HL-60 (cell line): ENCODE measurements around the gene MYG1.
A peak's percentile ranks its signal among the peaks of the same experiment; 100 is the strongest.

Source experiments
- DNase-seq, 2 experiments: peaks; one replicate each; pipeline ENCODE4 v3.0.0-alpha.2; 2010 to 2020; ENCODE audit warnings: low read depth in 1 of 2, low spot score in 1 of 2
- H3K27ac ChIP-seq: fragments of 250-450 bp; sonication (Bioruptor Pico); replicated peaks from 2 replicates; pipeline ENCODE4 v1.5.1; 2020; ENCODE audit warnings: mild to moderate bottlenecking, moderate library complexity
- H3K27me3 ChIP-seq: fragments of 250-450 bp; sonication (Bioruptor Pico); 2 replicates; pipeline ENCODE4 v1.5.1; 2021; ENCODE audit warnings: mild to moderate bottlenecking, moderate library complexity; ENCODE audit not compliant: insufficient read depth, poor library complexity, severe bottlenecking
- H3K4me3 ChIP-seq: replicated peaks from 2 replicates; pipeline ENCODE4 v1.5.1; 2011; ENCODE audit warnings: mild to moderate bottlenecking, control low read depth, low read length; ENCODE audit not compliant: insufficient read depth
- CTCF ChIP-seq: IDR thresholded peaks from one replicate; pipeline ENCODE4 v1.5.1; 2011; ENCODE audit warnings: low read length, control low read depth, inconsistent platforms; ENCODE audit not compliant: insufficient read depth
- GABPA ChIP-seq: IDR thresholded peaks from 2 replicates; pipeline ENCODE4 v1.6.1; 2012; ENCODE audit warnings: low read depth
- POLR2AphosphoS5 ChIP-seq: IDR thresholded peaks from 2 replicates; pipeline ENCODE4 v1.6.1; 2012; ENCODE audit warnings: low read depth
- REST ChIP-seq: IDR thresholded peaks from 2 replicates; pipeline ENCODE4 v1.6.1; 2012; ENCODE audit warnings: low read depth; ENCODE audit not compliant: insufficient replicate concordance
- SPI1 ChIP-seq: IDR thresholded peaks from 2 replicates; pipeline ENCODE4 v1.6.1; 2012; ENCODE audit warnings: low read depth, mild to moderate bottlenecking, borderline replicate concordance

The MYG1 gene

GRCh38 chr12:53286448-53286847 lies 13.0 kb upstream of the MYG1 start:
- no peak overlapping the region for H3K4me3 ChIP-seq
- DNase-seq, result no peak
- H3K27ac ChIP-seq, result no peak overlapping the region
- H3K27me3 ChIP-seq, result no peaks in the 10 kb centered on the region
- TF ChIP-seq POLR2AphosphoS5 (no peak), SPI1 (no peak), GABPA (no peak), CTCF (no peak), REST (no peak)

- Histone ChIP-seq H3K4me3 (no peak overlapping the region), H3K27ac (no peak overlapping the region), H3K27me3 (no peaks in the 10 kb centered on the region)
- peak in 1 of 2 experiments; percentile 70 for DNase-seq
- TF ChIP-seq POLR2AphosphoS5 (no peak), SPI1 (no peak), GABPA (no peak), REST (no peak), CTCF (peak; percentile 58)
Measured at GRCh38 chr12:53287741-53288216, 11.7 kb upstream of the MYG1 start.

- no peak for DNase-seq
- no peak overlapping the region for H3K27ac ChIP-seq
- TF ChIP-seq CTCF (no peak), REST (no peak), SPI1 (no peak), GABPA (no peak), POLR2AphosphoS5 (no peak)
Measured at GRCh38 chr12:53288322-53288721, 11.2 kb upstream of the MYG1 start.

More at GRCh38 chr12:53288322-53288721, 11.2 kb upstream of the MYG1 start:
- Histone ChIP-seq H3K4me3 (no peak overlapping the region), H3K27me3 (no peaks in the 10 kb centered on the region)
